Keratinocyte (primary cell): ENCODE data around the gene PRKAR1B. TPM values are rescaled to one million over a fixed set of nuclear protein-coding genes. Genes with fewer than 3 reads are reported as not detected.

ENCODE experiments used
- DNase-seq: peaks from one replicate; pipeline ENCODE4 v3.0.0-alpha.2; 2011; ENCODE audit warnings: low read depth, missing footprints, low spot score
- FAIRE-seq: peaks from 2 replicates; lab custom pipeline; 2011; peaks lifted over from hg19 to GRCh38; lab: Jason Lieb, UNC
- H2AFZ ChIP-seq: 2 replicates; pipeline ENCODE4 v1.6.0; 2012; ENCODE audit warnings: low read length, control low read depth, inconsistent platforms; ENCODE audit not compliant: control insufficient read depth
- H3K27ac ChIP-seq: 2 replicates; pipeline ENCODE4 v1.5.1; 2011; ENCODE audit warnings: low read length; ENCODE audit not compliant: control insufficient read depth, insufficient read depth
- H3K27me3 ChIP-seq: 3 replicates; pipeline ENCODE4 v1.6.0; 2011; ENCODE audit warnings: low read length; ENCODE audit not compliant: control insufficient read depth, insufficient read depth; ENCODE audit errors: extremely low read depth
- H3K36me3 ChIP-seq, 2 experiments: 2 replicates in 1 of 2; 3 replicates in 1 of 2; pipeline ENCODE4 v1.5.1; 2011; ENCODE audit warnings: low read length in 2 of 2, mild to moderate bottlenecking in 1 of 2; ENCODE audit not compliant: control insufficient read depth in 2 of 2, insufficient read depth in 2 of 2; ENCODE audit errors: extremely low read depth in 1 of 2
- H3K4me1 ChIP-seq: 3 replicates; pipeline ENCODE4 v1.5.1; 2011; ENCODE audit warnings: low read length; ENCODE audit not compliant: control insufficient read depth, insufficient read depth; ENCODE audit errors: extremely low read depth
- H3K4me2 ChIP-seq: 3 replicates; pipeline ENCODE4 v1.6.0; 2011; ENCODE audit warnings: low read depth, low read length; ENCODE audit not compliant: control insufficient read depth, insufficient read depth; ENCODE audit errors: extremely low read depth
- H3K4me3 ChIP-seq, 3 experiments: fragments of 200-600 bp in 1 of 3; sonication (generic) in 1 of 3; 2 replicates in 2 of 3; 3 replicates in 1 of 3; pipeline ENCODE4 v1.5.1; 2011 to 2016; ENCODE audit warnings: low read length in 3 of 3, mild to moderate bottlenecking in 3 of 3, control low read depth in 2 of 3, inconsistent platforms in 1 of 3, low read depth in 1 of 3, mixed read lengths in 1 of 3, mixed run types in 1 of 3, moderate library complexity in 1 of 3; ENCODE audit not compliant: control insufficient read depth in 2 of 3, insufficient read depth in 2 of 3; ENCODE audit errors: extremely low read depth in 1 of 3
- H3K79me2 ChIP-seq: 2 replicates; pipeline ENCODE4 v1.6.0; 2012; ENCODE audit warnings: low read length; ENCODE audit not compliant: control insufficient read depth, insufficient read depth
- H3K9ac ChIP-seq: 3 replicates; pipeline ENCODE4 v1.6.0; 2011; ENCODE audit warnings: low read length; ENCODE audit not compliant: control insufficient read depth, insufficient read depth; ENCODE audit errors: extremely low read depth
- H3K9me1 ChIP-seq: 3 replicates; pipeline ENCODE4 v1.6.0; 2011; ENCODE audit warnings: low read length; ENCODE audit not compliant: control insufficient read depth, insufficient read depth; ENCODE audit errors: extremely low read depth
- H3K9me3 ChIP-seq: 2 replicates; pipeline ENCODE4 v1.5.1; 2012; ENCODE audit warnings: low read depth, low read length; ENCODE audit not compliant: control insufficient read depth
- H4K20me1 ChIP-seq: 3 replicates; pipeline ENCODE4 v1.6.0; 2011; ENCODE audit warnings: low read length; ENCODE audit not compliant: control insufficient read depth, insufficient read depth; ENCODE audit errors: extremely low read depth
- EZH2 ChIP-seq: IDR thresholded peaks from one replicate; pipeline ENCODE4 v1.6.1; 2012; ENCODE audit warnings: inconsistent platforms, mild to moderate bottlenecking, low read length, moderate library complexity
- dilution Hi-C: fragments of 300-500 bp; cut with MboI; formaldehyde crosslinking; loops from one replicate; pipeline ENCODE4 v1.7.0; 2020; ENCODE audit warnings: low sequenced_read_pairs; ENCODE audit not compliant: extremely low pct_ligation_motif_present
- polyA plus RNA-seq, 5 experiments: library from polyadenylated mRNA; depleted of rRNA in 3 of 5; stranded (reverse) in 3 of 5; stranded (forward) in 1 of 5; unstranded in 1 of 5; fragments of >200 nt; gene quantifications; 1 replicate in 1 of 5; 2 replicates in 3 of 5; 3 replicates in 1 of 5; pipeline versions ENCODE4 v1.2.1 to v1.2.3, GENCODE V29; 2011 to 2012; ENCODE audit warnings: missing spikeins in 2 of 5, low read depth in 1 of 5, low replicate concordance in 1 of 5
- TF ChIP-seq, protein P1 (sequence below), 3 experiments: IDR thresholded peaks in 1 of 3; conservative IDR thresholded peaks in 1 of 3; optimal IDR thresholded peaks in 1 of 3; 2 replicates in 2 of 3; 3 replicates in 1 of 3; pipeline versions ENCODE3 to v1.5.1; 2011; ENCODE audit warnings: low read length in 3 of 3, mild to moderate bottlenecking in 3 of 3, moderate library complexity in 2 of 3, control low read depth in 1 of 3, inconsistent platforms in 1 of 3; ENCODE audit not compliant: insufficient read depth in 2 of 3; ENCODE audit errors: extremely low read depth in 1 of 3

Gene PRKAR1B
- polyA plus RNA-seq, 1 donor (not counting 4 experiments of a cell fraction or from before 2014, with no cell fraction given), result 10.8 TPM

DNA sequence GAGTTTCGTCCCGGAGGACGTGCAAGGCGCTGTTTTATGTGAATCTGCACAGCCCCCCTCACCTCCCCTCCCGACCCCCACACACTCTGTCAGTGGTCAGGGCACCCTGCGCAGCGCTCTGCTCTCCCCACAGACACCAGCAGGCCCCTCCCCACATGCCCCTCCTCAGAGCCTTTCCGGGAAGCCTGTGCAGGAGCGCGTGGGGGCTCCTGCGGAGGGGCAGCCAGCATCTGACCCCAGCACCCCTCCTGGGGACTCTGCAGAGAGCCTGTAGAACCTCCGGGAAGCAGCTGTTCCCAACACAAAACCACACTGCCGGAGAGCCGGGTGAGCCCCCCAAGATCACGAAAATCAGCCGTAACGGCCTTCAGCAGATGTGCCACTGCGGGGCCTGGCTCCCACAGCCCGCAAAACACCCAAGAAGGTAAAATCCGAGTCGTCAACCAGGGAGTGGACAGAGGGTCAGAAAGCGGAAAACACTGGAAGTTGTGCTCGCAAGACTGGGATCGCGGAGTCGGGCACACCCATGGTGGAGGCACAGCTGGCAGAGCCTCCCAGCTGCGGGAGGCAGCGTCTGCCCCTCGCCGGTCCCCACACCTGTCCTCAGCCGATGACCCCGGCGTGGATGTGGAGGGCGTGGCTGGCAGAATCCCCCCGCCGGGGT, 153.7 kb downstream of the PRKAR1B start:
- no peaks in the 10 kb centered on the region for H3K9me1 ChIP-seq
- no peaks in the 10 kb centered on the region for H3K4me1 ChIP-seq
- no peaks in the 10 kb centered on the region for H3K27me3 ChIP-seq
- H3K36me3 ChIP-seq, result no peaks in the 10 kb centered on the region
- no peak overlapping the region for H3K9ac ChIP-seq
- H3K79me2 ChIP-seq, result no peaks in the 10 kb centered on the region
- no peaks in the 10 kb centered on the region for H4K20me1 ChIP-seq
- H2AFZ ChIP-seq, result no peak overlapping the region
- H3K4me2 ChIP-seq, result no peak overlapping the region
- H3K27ac ChIP-seq, result no peak overlapping the region
- TF ChIP-seq, protein P1, sequence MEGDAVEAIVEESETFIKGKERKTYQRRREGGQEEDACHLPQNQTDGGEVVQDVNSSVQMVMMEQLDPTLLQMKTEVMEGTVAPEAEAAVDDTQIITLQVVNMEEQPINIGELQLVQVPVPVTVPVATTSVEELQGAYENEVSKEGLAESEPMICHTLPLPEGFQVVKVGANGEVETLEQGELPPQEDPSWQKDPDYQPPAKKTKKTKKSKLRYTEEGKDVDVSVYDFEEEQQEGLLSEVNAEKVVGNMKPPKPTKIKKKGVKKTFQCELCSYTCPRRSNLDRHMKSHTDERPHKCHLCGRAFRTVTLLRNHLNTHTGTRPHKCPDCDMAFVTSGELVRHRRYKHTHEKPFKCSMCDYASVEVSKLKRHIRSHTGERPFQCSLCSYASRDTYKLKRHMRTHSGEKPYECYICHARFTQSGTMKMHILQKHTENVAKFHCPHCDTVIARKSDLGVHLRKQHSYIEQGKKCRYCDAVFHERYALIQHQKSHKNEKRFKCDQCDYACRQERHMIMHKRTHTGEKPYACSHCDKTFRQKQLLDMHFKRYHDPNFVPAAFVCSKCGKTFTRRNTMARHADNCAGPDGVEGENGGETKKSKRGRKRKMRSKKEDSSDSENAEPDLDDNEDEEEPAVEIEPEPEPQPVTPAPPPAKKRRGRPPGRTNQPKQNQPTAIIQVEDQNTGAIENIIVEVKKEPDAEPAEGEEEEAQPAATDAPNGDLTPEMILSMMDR (optimal IDR thresholded peaks at IDR 0.05 in 1 of 3, IDR thresholded peaks at IDR 0.05 in 1 of 3, conservative IDR thresholded peaks at IDR 0.05 in 1 of 3; ENCODE audit: extremely low read depth in 1 of 3, insufficient read depth in 2 of 3, low read length in 3 of 3), result no peak
- no peak for TF ChIP-seq EZH2
- FAIRE-seq (no peak), DNase-seq (no peak)
- no peak overlapping the region for H3K4me3 ChIP-seq
- no peaks in the 10 kb centered on the region for H3K9me3 ChIP-seq
- dilution Hi-C loops, result no loop called here

DNA sequence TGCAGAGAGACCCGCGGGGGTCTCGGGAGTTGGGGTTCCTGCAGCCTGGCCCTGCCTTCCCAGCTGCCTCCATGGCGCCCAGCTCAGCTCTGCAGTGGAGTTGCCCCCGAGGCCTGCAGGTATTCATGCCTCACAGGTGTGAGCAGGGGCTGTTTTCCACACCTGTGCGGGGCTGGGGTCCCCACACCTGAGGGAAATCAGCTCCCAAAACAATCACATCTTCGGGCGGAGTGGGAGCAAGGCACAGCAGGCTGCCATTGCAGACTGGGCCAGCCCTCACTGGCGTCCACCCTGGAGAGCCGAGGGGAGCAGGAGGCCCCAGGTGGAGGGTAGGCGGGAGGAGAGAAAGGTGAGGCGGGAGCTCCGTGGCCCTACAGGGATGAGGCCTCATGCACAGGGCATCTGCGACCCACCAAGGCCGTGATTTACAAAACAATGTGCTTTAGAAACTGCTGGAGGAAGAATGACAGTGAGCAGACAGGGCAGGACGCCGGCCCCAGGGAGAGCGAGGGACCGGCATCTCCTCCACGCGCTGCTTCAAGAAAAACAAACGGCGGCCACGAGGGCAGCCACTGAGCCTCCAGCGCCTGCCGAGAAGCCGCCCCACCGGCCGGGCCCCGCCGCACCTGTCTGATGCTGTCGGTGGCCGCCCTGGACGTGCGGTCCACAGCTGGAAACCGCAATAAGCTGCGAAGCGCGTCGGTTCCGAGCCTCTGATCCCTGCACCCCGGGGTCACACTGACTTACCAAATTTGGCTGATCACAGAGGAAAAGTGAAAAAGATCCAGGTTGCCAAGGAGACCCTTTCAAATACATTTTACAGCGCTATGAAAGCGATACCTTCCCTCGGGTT, 154.4 kb downstream of the PRKAR1B start:
- dilution Hi-C loops, result no loop called here
- TF ChIP-seq, protein P1 (optimal IDR thresholded peaks at IDR 0.05 in 1 of 3, IDR thresholded peaks at IDR 0.05 in 1 of 3, conservative IDR thresholded peaks at IDR 0.05 in 1 of 3; ENCODE audit: extremely low read depth in 1 of 3, insufficient read depth in 2 of 3, low read length in 3 of 3), result no peak
- Histone ChIP-seq H3K9ac (no peak overlapping the region), H4K20me1 (no peaks in the 10 kb centered on the region), H3K4me3 (no peak overlapping the region), H2AFZ (no peak overlapping the region), H3K4me1 (no peaks in the 10 kb centered on the region), H3K79me2 (no peaks in the 10 kb centered on the region), H3K36me3 (no peaks in the 10 kb centered on the region), H3K9me1 (no peaks in the 10 kb centered on the region), H3K27me3 (no peaks in the 10 kb centered on the region), H3K4me2 (no peak overlapping the region), H3K27ac (no peak overlapping the region), H3K9me3 (no peaks in the 10 kb centered on the region)
- FAIRE-seq, result no peak
- DNase-seq, result no peak
